Pancreas (tissue), 10 donors: ENCODE data around the gene S100PBP. TPM values are rescaled to one million over a fixed set of nuclear protein-coding genes. Genes with fewer than 3 reads are reported as not detected.

Experiments
- ATAC-seq, 4 donors: fragments of 200-7000 bp; cut with Tn5 transposase; one replicate each; pipeline versions ENCODE4 v1.8.0 to v1.9.1; 2020; ENCODE audit warnings: mild to moderate bottlenecking in 4 of 4, moderate library complexity in 4 of 4
- DNase-seq, 6 donors: peaks; one replicate each; pipeline ENCODE4 v3.0.0-alpha.2; 2020
- FAIRE-seq: peaks from 2 replicates; lab custom pipeline; 2012; peaks lifted over from hg19 to GRCh38; lab: Jason Lieb, UNC
- H3K27ac ChIP-seq, 4 donors: fragments of 200-600 bp; sonication (generic); 1 replicate in 3 of 4; 2 replicates in 1 of 4; pipeline versions ENCODE4 v1.5.0 to v1.8.0; 2020
- H3K27me3 ChIP-seq, 4 donors: fragments of 200-600 bp; one replicate each; pipeline ENCODE4 v1.8.0; 2021
- H3K36me3 ChIP-seq, 3 donors: fragments of 200-600 bp; sonication (generic) in 1 of 3; one replicate each; pipeline versions ENCODE4 v1.5.0 to v1.8.0; 2020 to 2021
- H3K4me1 ChIP-seq, 3 donors: fragments of 200-600 bp; one replicate each; pipeline ENCODE4 v1.8.0; 2021
- H3K4me3 ChIP-seq, 4 donors: fragments of 200-600 bp; sonication (generic) in 2 of 4; one replicate each; pipeline versions ENCODE4 v1.5.0 to v1.8.0; 2020 to 2021
- H3K9me3 ChIP-seq, 4 donors: fragments of 200-600 bp; one replicate each; pipeline ENCODE4 v1.8.0; 2021
- WGBS, 2 donors: extraction: QIAGEN DNeasy Blood & Tissue Kit; methylation state at CpG; one replicate each; pipeline ENCODE4 v1.1.7; 2013; 5-methylcytosine and 5-hydroxymethylcytosine counted together
- intact Hi-C, 3 donors: fragments of 100-400 bp; cut with DNase I; formaldehyde crosslinking; loops; one replicate each; pipeline versions ENCODE4 v1.11.1 to v1.14.2; 2022
- polyA plus RNA-seq, 2 donors: library from polyadenylated mRNA; stranded (reverse); fragments of 200-250 nt; gene quantifications; one replicate each; pipeline ENCODE4 v1.2.3, GENCODE V29; 2013
- total RNA-seq, 6 donors: library from RNA; stranded (reverse); fragmentation: NEBNext Ultra II Directional in 4 of 6; extraction: Animal tissue kit (Norgen Biotek cat#: 25700) in 4 of 6; gene quantifications; one replicate each; pipeline versions ENCODE4 v1.2.1 to v1.2.4, GENCODE V29; 2021 to 2023
- TF ChIP-seq, protein P1 (sequence below), 4 donors: fragments of 200-600 bp; sonication (generic) in 3 of 4; IDR thresholded peaks; one replicate each; pipeline versions ENCODE4 v1.5.0 to v1.8.0; 2021; ENCODE audit warnings: antibody characterized with exemption in 4 of 4
- donor health status: healthy with polysubstance abuse.
- donor health status: DM: no; HTN: no; CAD: no; lungs with moderate emphysema.
- donor health status: DM: no; HTN: no; CAD: no.
- donor health status: control.
- donor health status: control.
- donor health status: Bipolar disorder and iron deficiency.
- donor health status: DM: yes; HTN: yes; CAD: no.
- donor health status: DM: no; HTN: no; CAD: no.
- donor health status: DM: no; HTN: no; CAD: no.
- donor health status: DM: yes; HTN: yes; CAD: no.

The S100PBP gene
- total and polyA plus RNA-seq, 8 donors: 7.6 to 20.2 (median 11.8) TPM

DNA sequence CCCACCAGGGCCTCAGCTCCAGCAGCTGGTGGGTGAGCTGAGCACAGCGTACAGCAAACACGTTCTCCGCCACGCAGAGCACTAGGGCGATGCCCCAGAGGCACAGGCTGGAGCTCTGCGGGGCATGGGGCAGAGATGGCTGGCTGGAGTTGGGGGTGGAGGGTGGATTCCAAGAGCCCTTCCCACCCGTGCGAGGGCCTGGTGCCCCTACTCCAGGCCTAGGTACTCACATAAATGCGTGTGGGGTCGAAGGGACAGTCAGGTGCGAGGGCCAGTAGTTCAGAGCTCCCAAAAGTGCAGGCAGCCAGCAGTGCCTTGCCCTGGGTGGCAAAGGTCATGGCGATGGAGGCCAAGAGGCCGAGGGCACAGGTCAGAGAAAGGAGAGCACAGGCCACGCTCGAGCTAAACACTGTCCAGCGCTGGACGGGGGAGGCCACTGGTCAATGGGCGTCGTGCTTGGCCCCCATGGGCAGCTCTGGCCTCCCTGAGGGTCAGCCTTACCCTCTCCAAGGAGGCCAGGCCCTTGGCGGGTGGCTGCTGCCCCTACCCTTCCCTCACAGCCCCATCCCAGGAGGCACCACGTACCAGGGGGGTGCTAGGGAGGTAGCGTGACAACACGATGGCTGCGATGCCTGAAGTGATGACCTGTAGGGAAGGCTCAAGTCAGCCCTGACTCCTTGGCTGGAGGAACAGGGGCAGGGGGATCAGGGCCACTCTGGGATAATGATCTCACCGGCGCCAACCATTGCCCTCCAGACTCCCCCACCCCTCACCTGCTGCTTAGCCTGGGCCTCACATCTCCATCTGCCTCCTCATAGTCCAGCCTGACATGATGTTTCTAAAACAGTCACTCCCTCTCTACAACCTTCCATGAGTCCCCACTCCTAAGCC lies 78.1 kb downstream of the S100PBP start:
- FAIRE-seq (no peak), DNase-seq (peak in 2 of 6 donors; percentile 52 to 59), ATAC-seq (no peak)
- Histone ChIP-seq H3K27me3 (no peaks in the 10 kb centered on the region), H3K27ac (no peak overlapping the region), H3K4me1 (peaks cover 0 to 5% (median 1%) of the 10 kb centered on the region in 3 donors), H3K4me3 (no peak overlapping the region), H3K9me3 (no peaks in the 10 kb centered on the region), H3K36me3 (no peaks in the 10 kb centered on the region)
- intact Hi-C loops: no loop called here
- 91 to 95% methylated on average over 24 to 26 of the region's 26 CpGs for WGBS, 2 donors
- TF ChIP-seq, protein P1, sequence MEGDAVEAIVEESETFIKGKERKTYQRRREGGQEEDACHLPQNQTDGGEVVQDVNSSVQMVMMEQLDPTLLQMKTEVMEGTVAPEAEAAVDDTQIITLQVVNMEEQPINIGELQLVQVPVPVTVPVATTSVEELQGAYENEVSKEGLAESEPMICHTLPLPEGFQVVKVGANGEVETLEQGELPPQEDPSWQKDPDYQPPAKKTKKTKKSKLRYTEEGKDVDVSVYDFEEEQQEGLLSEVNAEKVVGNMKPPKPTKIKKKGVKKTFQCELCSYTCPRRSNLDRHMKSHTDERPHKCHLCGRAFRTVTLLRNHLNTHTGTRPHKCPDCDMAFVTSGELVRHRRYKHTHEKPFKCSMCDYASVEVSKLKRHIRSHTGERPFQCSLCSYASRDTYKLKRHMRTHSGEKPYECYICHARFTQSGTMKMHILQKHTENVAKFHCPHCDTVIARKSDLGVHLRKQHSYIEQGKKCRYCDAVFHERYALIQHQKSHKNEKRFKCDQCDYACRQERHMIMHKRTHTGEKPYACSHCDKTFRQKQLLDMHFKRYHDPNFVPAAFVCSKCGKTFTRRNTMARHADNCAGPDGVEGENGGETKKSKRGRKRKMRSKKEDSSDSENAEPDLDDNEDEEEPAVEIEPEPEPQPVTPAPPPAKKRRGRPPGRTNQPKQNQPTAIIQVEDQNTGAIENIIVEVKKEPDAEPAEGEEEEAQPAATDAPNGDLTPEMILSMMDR (IDR thresholded peaks at IDR 0.05): no peak

DNA sequence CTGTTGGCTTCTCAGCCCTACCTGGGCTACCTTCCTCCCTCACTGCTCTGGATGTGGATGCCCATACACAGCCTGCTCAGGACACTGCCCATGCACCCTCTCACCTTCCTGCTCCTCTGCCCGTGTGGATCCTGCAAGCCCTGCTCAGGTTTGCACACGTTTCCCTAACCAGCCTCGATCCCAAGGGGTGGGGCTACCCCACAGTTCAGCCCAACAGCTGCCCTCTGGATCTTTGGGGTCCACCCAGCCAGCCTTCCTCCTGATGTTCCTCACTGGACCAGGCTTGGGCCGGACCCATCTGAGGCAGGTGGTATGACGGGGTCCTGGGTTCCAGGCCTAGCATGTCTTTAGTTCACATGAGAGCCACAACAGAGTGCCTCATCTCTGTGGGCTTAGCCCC lies 79.0 kb downstream of the S100PBP start:
- DNase-seq (peak in 2 of 6 donors; percentile 33 to 44), FAIRE-seq (no peak)
- intact Hi-C loops: no loop called here

DNA sequence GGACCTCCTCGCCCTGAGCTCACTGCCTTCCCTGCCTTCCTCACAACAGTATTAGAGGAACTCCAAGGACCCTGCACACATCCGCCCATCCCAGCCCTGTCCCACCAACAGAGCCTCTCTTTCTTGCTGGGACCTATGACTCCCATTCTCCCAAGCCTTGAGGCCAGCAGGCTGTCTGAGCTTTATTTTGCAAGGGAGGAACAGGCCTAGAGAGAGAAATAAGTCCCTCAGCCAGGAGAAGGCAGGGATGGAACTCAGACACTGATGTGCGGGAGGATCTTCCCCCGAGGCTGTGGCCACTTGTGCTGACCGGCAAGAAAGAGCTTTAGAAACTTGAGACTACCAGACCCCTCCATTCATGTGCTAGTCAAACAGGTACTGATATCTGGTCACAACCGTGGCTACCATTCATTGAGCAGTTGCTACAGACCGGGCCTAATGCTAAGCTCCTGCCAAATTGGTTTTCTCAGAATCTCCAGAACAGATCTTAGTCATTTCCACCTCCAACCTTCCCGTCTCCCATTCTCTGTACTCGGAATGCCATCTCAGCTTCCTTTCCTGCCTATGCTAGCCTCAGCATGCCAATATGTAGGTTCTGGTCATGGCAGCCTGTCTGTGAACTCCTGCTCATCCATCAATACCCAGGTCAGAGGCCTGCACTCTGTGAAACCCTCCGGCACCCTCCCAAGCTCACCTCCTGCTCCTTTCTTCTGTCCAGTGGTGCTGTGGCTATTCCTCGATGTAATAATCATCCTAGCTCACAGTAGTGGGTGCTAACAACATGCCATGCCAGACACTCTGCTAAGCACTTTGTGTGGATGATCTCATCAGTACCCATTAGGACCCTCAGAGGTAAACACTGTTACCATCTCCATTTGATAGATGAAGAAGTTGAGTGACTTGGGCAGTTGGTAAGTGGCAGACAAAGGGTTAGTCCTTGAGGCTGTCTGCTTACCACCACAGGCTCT lies 79.9 kb downstream of the S100PBP start:
- intact Hi-C loops: no loop called here
- WGBS, 2 donors: 77 to 82% methylated on average over 11 of the region's 11 CpGs
- no peak for ATAC-seq
- DNase-seq: peak in 2 of 6 donors; percentile 17 to 26
- H3K27me3 ChIP-seq: no peaks in the 10 kb centered on the region
- H3K4me1 ChIP-seq: peaks cover 0 to 6% (median 3%) of the 10 kb centered on the region in 3 donors
- no peak overlapping the region for H3K27ac ChIP-seq
- no peak for FAIRE-seq
- no peak overlapping the region for H3K4me3 ChIP-seq
- TF ChIP-seq, protein P1 (IDR thresholded peaks at IDR 0.05): no peak
- H3K9me3 ChIP-seq: no peaks in the 10 kb centered on the region
- H3K36me3 ChIP-seq: no peaks in the 10 kb centered on the region

More for the DNA sequence above, 79.0 kb downstream of the S100PBP start:
- no peak for ATAC-seq
- TF ChIP-seq, protein P1 (IDR thresholded peaks at IDR 0.05): no peak
- Histone ChIP-seq H3K27me3 (no peaks in the 10 kb centered on the region), H3K27ac (no peak overlapping the region), H3K4me3 (no peak overlapping the region), H3K36me3 (no peaks in the 10 kb centered on the region), H3K4me1 (peaks cover 0 to 6% (median 3%) of the 10 kb centered on the region in 3 donors), H3K9me3 (no peaks in the 10 kb centered on the region)
- 70 to 75% methylated on average over 5 of the region's 5 CpGs for WGBS, 2 donors

DNA sequence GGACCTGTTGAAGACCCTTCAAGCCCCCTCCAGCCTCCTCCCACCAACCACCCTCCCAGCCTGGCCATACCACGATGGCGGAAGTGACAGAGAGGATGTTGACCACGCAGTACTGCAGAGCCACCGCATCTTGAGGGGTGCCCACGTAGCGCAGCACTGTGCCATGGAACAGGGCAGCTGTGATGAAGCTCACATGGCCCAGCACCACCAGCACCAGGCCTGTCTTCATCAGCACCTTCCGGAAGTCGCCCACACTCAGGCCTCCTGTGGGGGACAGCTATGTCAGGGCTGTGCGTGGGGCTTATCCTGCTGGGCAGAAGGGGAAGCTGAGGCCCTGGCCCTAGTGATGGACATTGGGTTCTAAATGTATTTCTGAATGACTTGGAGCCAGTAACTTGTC lies 80.6 kb downstream of the S100PBP start:
- H3K4me3 ChIP-seq: no peak overlapping the region
- no peaks in the 10 kb centered on the region for H3K9me3 ChIP-seq
- no peaks in the 10 kb centered on the region for H3K36me3 ChIP-seq
- TF ChIP-seq, protein P1 (IDR thresholded peaks at IDR 0.05): no peak
- ATAC-seq: no peak
- H3K4me1 ChIP-seq: peaks cover 0 to 3% (median 3%) of the 10 kb centered on the region in 3 donors
- DNase-seq: peak in 1 of 6 donors; percentile 30
- intact Hi-C loops: no loop called here
- no peak overlapping the region for H3K27ac ChIP-seq
- 92 to 95% methylated on average over 9 of the region's 9 CpGs for WGBS, 2 donors
- no peaks in the 10 kb centered on the region for H3K27me3 ChIP-seq
- no peak for FAIRE-seq
